GM19395 (cell line): ENCODE results near the gene RCAN2.
"Not testable (repeated sequence)": the region's sequence is repeated elsewhere in the genome, so short reads cannot be mapped to it uniquely, and the experiment has no call there.

Source experiments
- ATAC-seq: cut with Tn5 transposase; IDR thresholded peaks from one replicate; pipeline ENCODE4 v1.9.1; 2021; ENCODE audit warnings: mild to moderate bottlenecking, moderate library complexity; ENCODE audit not compliant: unreplicated experiment

RCAN2 gene

GRCh38 chr6:46440641-46441040, 50.6 kb downstream of the RCAN2 start:
- no peak for ATAC-seq

GRCh38 chr6:46440141-46440540, 51.1 kb downstream of the RCAN2 start:
- no peak for ATAC-seq

- no peak for ATAC-seq
Observed at GRCh38 chr6:46438245-46438644, 53.0 kb downstream of the RCAN2 start.

- no peak for ATAC-seq
Observed at GRCh38 chr6:46437671-46438221, 53.5 kb downstream of the RCAN2 start.

GRCh38 chr6:46422619-46423018, 68.6 kb downstream of the RCAN2 start:
- no peak for ATAC-seq

- no peak for ATAC-seq
Observed at GRCh38 chr6:46421939-46422338, 69.3 kb downstream of the RCAN2 start.

- no peak for ATAC-seq
Observed at GRCh38 chr6:46420921-46421638, 70.2 kb downstream of the RCAN2 start.

- ATAC-seq, result no peak
Observed at GRCh38 chr6:46419576-46420002, 71.7 kb downstream of the RCAN2 start.

GRCh38 chr6:46414398-46414797, 76.9 kb downstream of the RCAN2 start:
- ATAC-seq, result no peak

GRCh38 chr6:46412662-46413061, 78.6 kb downstream of the RCAN2 start:
- ATAC-seq, result no peak

GRCh38 chr6:46411456-46412197, 79.6 kb downstream of the RCAN2 start:
- no peak for ATAC-seq

- peak; percentile 66 for ATAC-seq
Observed at GRCh38 chr6:46410334-46410953, 80.8 kb downstream of the RCAN2 start.

- no peak for ATAC-seq
Observed at GRCh38 chr6:46407776-46408530, 83.3 kb downstream of the RCAN2 start.

GRCh38 chr6:46407246-46407645, 84.0 kb downstream of the RCAN2 start:
- ATAC-seq, result no peak

GRCh38 chr6:46405620-46406180, 85.5 kb downstream of the RCAN2 start:
- not testable (repeated sequence) for ATAC-seq

- no peak for ATAC-seq
Observed at GRCh38 chr6:46400898-46401297, 90.4 kb downstream of the RCAN2 start.

- ATAC-seq, result no peak
Observed at GRCh38 chr6:46395530-46395929, 95.7 kb downstream of the RCAN2 start.

GRCh38 chr6:46393940-46394337, 97.3 kb downstream of the RCAN2 start:
- ATAC-seq, result no peak

GRCh38 chr6:46393161-46393939, 97.9 kb downstream of the RCAN2 start:
- ATAC-seq, result no peak

- ATAC-seq, result no peak
Observed at GRCh38 chr6:46392294-46392693, 99.0 kb downstream of the RCAN2 start.
